ENCODE results near the gene WDR47. TPM values are rescaled to one million over a fixed set of nuclear protein-coding genes. Genes with fewer than 3 reads are reported as not detected.

WDR47 gene
- total RNA-seq, 1 experiment from 2014 or later, result 9.3 TPM

- no peak overlapping the region for H3K4me2 ChIP-seq (ENCODE audit: low read length)
- no peaks in the 10 kb centered on the region for H3K27me3 ChIP-seq (ENCODE audit: insufficient read depth, low read length)
- no TSS peak for BruUV-seq (replicated peaks)
- no peak for ATAC-seq
- ChIA-PET POLR2A (no interaction called here), RAD21 (ENCODE audit: low non-redundant PET in 1 of 2, low total read pairs in 2 of 2, uncharacterized antibody in 2 of 2, unreplicated experiment in 2 of 2) (no interaction called here), CTCF (no interaction called here)
- intact Hi-C loops (cut with micrococcal nuclease), result no loop called here
- no peak overlapping the region for H3K27ac ChIP-seq (ENCODE audit: low read depth, low read length)
- TF ChIP-seq, protein P1, sequence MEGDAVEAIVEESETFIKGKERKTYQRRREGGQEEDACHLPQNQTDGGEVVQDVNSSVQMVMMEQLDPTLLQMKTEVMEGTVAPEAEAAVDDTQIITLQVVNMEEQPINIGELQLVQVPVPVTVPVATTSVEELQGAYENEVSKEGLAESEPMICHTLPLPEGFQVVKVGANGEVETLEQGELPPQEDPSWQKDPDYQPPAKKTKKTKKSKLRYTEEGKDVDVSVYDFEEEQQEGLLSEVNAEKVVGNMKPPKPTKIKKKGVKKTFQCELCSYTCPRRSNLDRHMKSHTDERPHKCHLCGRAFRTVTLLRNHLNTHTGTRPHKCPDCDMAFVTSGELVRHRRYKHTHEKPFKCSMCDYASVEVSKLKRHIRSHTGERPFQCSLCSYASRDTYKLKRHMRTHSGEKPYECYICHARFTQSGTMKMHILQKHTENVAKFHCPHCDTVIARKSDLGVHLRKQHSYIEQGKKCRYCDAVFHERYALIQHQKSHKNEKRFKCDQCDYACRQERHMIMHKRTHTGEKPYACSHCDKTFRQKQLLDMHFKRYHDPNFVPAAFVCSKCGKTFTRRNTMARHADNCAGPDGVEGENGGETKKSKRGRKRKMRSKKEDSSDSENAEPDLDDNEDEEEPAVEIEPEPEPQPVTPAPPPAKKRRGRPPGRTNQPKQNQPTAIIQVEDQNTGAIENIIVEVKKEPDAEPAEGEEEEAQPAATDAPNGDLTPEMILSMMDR (IDR thresholded peaks at IDR 0.05 in 2 of 3, conservative IDR thresholded peaks at IDR 0.05 in 1 of 3; ENCODE audit: borderline replicate concordance in 1 of 3, insufficient read depth in 1 of 3, low read depth in 2 of 3, low read length in 2 of 3), result no peak
- TF ChIP-seq FOSL1 (IDR thresholded peaks at IDR 0.05; ENCODE audit: low read depth) (no peak), CBX3 (IDR thresholded peaks at IDR 0.05; ENCODE audit: low read depth) (no peak), POLR2A (IDR thresholded peaks at IDR 0.05; ENCODE audit: borderline replicate concordance, extremely low read depth, insufficient read depth, insufficient read length) (no peak), RAD21 (IDR thresholded peaks at IDR 0.05; ENCODE audit: low read depth) (no peak), EGR1 (IDR thresholded peaks at IDR 0.05; ENCODE audit: low read depth) (no peak)
- TF ChIP-seq, protein P2, sequence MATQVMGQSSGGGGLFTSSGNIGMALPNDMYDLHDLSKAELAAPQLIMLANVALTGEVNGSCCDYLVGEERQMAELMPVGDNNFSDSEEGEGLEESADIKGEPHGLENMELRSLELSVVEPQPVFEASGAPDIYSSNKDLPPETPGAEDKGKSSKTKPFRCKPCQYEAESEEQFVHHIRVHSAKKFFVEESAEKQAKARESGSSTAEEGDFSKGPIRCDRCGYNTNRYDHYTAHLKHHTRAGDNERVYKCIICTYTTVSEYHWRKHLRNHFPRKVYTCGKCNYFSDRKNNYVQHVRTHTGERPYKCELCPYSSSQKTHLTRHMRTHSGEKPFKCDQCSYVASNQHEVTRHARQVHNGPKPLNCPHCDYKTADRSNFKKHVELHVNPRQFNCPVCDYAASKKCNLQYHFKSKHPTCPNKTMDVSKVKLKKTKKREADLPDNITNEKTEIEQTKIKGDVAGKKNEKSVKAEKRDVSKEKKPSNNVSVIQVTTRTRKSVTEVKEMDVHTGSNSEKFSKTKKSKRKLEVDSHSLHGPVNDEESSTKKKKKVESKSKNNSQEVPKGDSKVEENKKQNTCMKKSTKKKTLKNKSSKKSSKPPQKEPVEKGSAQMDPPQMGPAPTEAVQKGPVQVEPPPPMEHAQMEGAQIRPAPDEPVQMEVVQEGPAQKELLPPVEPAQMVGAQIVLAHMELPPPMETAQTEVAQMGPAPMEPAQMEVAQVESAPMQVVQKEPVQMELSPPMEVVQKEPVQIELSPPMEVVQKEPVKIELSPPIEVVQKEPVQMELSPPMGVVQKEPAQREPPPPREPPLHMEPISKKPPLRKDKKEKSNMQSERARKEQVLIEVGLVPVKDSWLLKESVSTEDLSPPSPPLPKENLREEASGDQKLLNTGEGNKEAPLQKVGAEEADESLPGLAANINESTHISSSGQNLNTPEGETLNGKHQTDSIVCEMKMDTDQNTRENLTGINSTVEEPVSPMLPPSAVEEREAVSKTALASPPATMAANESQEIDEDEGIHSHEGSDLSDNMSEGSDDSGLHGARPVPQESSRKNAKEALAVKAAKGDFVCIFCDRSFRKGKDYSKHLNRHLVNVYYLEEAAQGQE (IDR thresholded peaks at IDR 0.05; ENCODE audit: low read depth), result no peak
- H3K4me1 ChIP-seq (ENCODE audit: control insufficient read depth in 1 of 2, insufficient read depth in 2 of 2, low read length in 2 of 2), result no peaks in the 10 kb centered on the region
- H2AFZ ChIP-seq (ENCODE audit: low read depth, low read length, poor library complexity, severe bottlenecking), result no peak overlapping the region
- H3K9ac ChIP-seq (ENCODE audit: low read length), result no peak overlapping the region
- H3K9me2 ChIP-seq (ENCODE audit: insufficient read depth), result no peaks in the 10 kb centered on the region
- no peaks in the 10 kb centered on the region for H3K9me3 ChIP-seq (ENCODE audit: control insufficient read depth in 1 of 2, insufficient read depth in 1 of 2, low read depth in 1 of 2, low read length in 2 of 2)
- H3K79me2 ChIP-seq (ENCODE audit: insufficient read depth, low read length), result no peaks in the 10 kb centered on the region
- no peaks in the 10 kb centered on the region; a peak in 1 of 4 replicates for H3K36me3 ChIP-seq (ENCODE audit: control insufficient read depth in 1 of 2, insufficient read depth in 2 of 2, low read length in 2 of 2)
- no peak overlapping the region for H3K4me3 ChIP-seq (replicated peaks in 1 of 2; ENCODE audit: low read depth in 1 of 2, low read length in 2 of 2)
- H4K20me1 ChIP-seq (ENCODE audit: insufficient read depth), result no peaks in the 10 kb centered on the region
- DNase-seq (ENCODE audit: low read depth, low spot score), result no peak
These were observed 72.6 kb downstream of the WDR47 start for GRCh38 chr1:108969346-108969745.
